IMR-90 (cell line): ENCODE measurements around the gene LYPD6B. TPM values are rescaled to one million over a fixed set of nuclear protein-coding genes. Genes with fewer than 3 reads are reported as not detected.

Experiments
- ATAC-seq: fragments of 200-7000 bp; cut with Tn5 transposase; 2 replicates; pipeline ENCODE4 v1.9.1; 2020; ENCODE audit warnings: low read depth, mild to moderate bottlenecking, moderate library complexity
- BruUV-seq: library from RNA; stranded (reverse); fragments of 400-500 nt; replicated peaks from 2 replicates; lab custom pipeline; 2021; lab: Mats Ljungman, UMichigan
- CTCF ChIA-PET: fragments of 300-600 bp; formaldehyde crosslinking; extraction: SDS; loops from one replicate; lab custom pipeline; 2021; ENCODE audit warnings: antibody characterized with exemption; lab: Yijun Ruan, JAX
- POLR2A ChIA-PET: fragments of 300-600 bp; sonication (Branson Sonifier 250); formaldehyde crosslinking; loops from one replicate; lab custom pipeline; 2022; ENCODE audit warnings: antibody characterized with exemption; ENCODE audit not compliant: unreplicated experiment; lab: Charles Lee
- DNase-seq: peaks from one replicate; pipeline ENCODE4 v3.0.0; 2013
- H2AFZ ChIP-seq: replicated peaks from 2 replicates; pipeline ENCODE3; 2013; ENCODE audit warnings: low read length, mild to moderate bottlenecking; ENCODE audit not compliant: poor library complexity
- H2AK5ac ChIP-seq: 2 replicates; pipeline ENCODE4 v1.6.1; 2013; ENCODE audit warnings: low read depth, low read length, inconsistent platforms
- H2AK9ac ChIP-seq: replicated peaks from 2 replicates; pipeline ENCODE3; 2013; ENCODE audit warnings: mild to moderate bottlenecking, low read depth, low read length, moderate library complexity; ENCODE audit not compliant: poor library complexity
- H2BK120ac ChIP-seq: 2 replicates; pipeline ENCODE4 v1.6.1; 2013; ENCODE audit warnings: low read depth, low read length, inconsistent platforms
- H2BK15ac ChIP-seq: 3 replicates; pipeline ENCODE4 v1.6.1; 2013; ENCODE audit warnings: low read depth, low read length, inconsistent platforms
- H2BK20ac ChIP-seq: 2 replicates; pipeline ENCODE4 v1.6.1; 2013; ENCODE audit warnings: low read depth, mild to moderate bottlenecking, inconsistent platforms, low read length, moderate library complexity
- H2BK5ac ChIP-seq: 2 replicates; pipeline ENCODE4 v1.6.1; 2013; ENCODE audit warnings: mild to moderate bottlenecking, low read depth, low read length, inconsistent platforms; ENCODE audit not compliant: poor library complexity, severe bottlenecking
- H3K14ac ChIP-seq: replicated peaks from 2 replicates; pipeline ENCODE4 v1.6.1; 2013; ENCODE audit warnings: low read depth, low read length, inconsistent platforms
- H3K18ac ChIP-seq: 2 replicates; pipeline ENCODE4 v1.6.1; 2013; ENCODE audit warnings: low read depth, low read length, control low read depth
- H3K23ac ChIP-seq: 2 replicates; pipeline ENCODE4 v1.6.1; 2013; ENCODE audit warnings: low read depth, low read length, inconsistent platforms
- H3K27ac ChIP-seq: 2 replicates; pipeline ENCODE4 v1.5.1; 2013; ENCODE audit warnings: mild to moderate bottlenecking, control low read depth, low read length; ENCODE audit not compliant: insufficient read depth
- H3K27me3 ChIP-seq: 2 replicates; pipeline ENCODE4 v1.6.1; 2013; ENCODE audit warnings: low read length; ENCODE audit not compliant: control insufficient read depth, insufficient read depth
- H3K36me3 ChIP-seq: 2 replicates; pipeline ENCODE4 v1.6.1; 2013; ENCODE audit warnings: low read length, mixed read lengths; ENCODE audit not compliant: control insufficient read depth, insufficient read depth
- H3K4ac ChIP-seq: 2 replicates; pipeline ENCODE4 v1.6.1; 2013; ENCODE audit warnings: low read depth, low read length, inconsistent platforms
- H3K4me1 ChIP-seq: 2 replicates; pipeline ENCODE4 v1.6.1; 2013; ENCODE audit warnings: low read length, mixed read lengths; ENCODE audit not compliant: control insufficient read depth, insufficient read depth
- H3K4me2 ChIP-seq: 2 replicates; pipeline ENCODE4 v1.6.1; 2013; ENCODE audit warnings: low read depth, mild to moderate bottlenecking, control low read depth, low read length, moderate library complexity
- H3K4me3 ChIP-seq: 2 replicates; pipeline ENCODE4 v1.5.1; 2013; ENCODE audit warnings: low read depth, mild to moderate bottlenecking, control low read depth, low read length, moderate library complexity; ENCODE audit not compliant: insufficient read depth
- H3K56ac ChIP-seq: 2 replicates; pipeline ENCODE4 v1.6.1; 2013; ENCODE audit warnings: low read length, inconsistent platforms; ENCODE audit not compliant: insufficient read depth; ENCODE audit errors: extremely low read depth
- H3K79me1 ChIP-seq, 2 experiments: 2 replicates each; pipeline ENCODE4 v1.6.1; 2013; ENCODE audit warnings: low read length in 2 of 2, inconsistent platforms in 1 of 2, low read depth in 1 of 2
- H3K9ac ChIP-seq: 2 replicates; pipeline ENCODE4 v1.6.1; 2013; ENCODE audit warnings: low read depth, low read length, control low read depth
- H3K9me1 ChIP-seq: 2 replicates; pipeline ENCODE4 v1.6.1; 2013; ENCODE audit warnings: low read length, inconsistent platforms; ENCODE audit not compliant: insufficient read depth
- H3K9me3 ChIP-seq: 2 replicates; pipeline ENCODE4 v1.6.1; 2013; ENCODE audit warnings: low read length; ENCODE audit not compliant: control insufficient read depth, insufficient read depth
- H4K20me1 ChIP-seq: 2 replicates; pipeline ENCODE4 v1.6.1; 2013; ENCODE audit warnings: low read length, inconsistent platforms; ENCODE audit not compliant: insufficient read depth
- H4K5ac ChIP-seq: 2 replicates; pipeline ENCODE4 v1.6.1; 2013; ENCODE audit warnings: mild to moderate bottlenecking, low read depth, low read length, control low read depth
- H4K8ac ChIP-seq, 2 experiments: 2 replicates each; pipeline ENCODE4 v1.6.1; 2013; ENCODE audit warnings: low read depth in 2 of 2, low read length in 2 of 2, control low read depth in 1 of 2, inconsistent platforms in 1 of 2
- H4K91ac ChIP-seq: 2 replicates; pipeline ENCODE4 v1.6.1; 2013; ENCODE audit warnings: low read depth, low read length, inconsistent platforms; ENCODE audit not compliant: insufficient read depth
- BHLHE40 ChIP-seq: fragments of 150-350 bp; IDR thresholded peaks from 2 replicates; pipeline ENCODE4 v1.6.1; 2016; ENCODE audit warnings: mild to moderate bottlenecking, low read depth, low read length
- CEBPB ChIP-seq: IDR thresholded peaks from 2 replicates; pipeline ENCODE4 v1.6.1; 2012; ENCODE audit warnings: low read depth, low read length, improper control_type of control experiment
- CHD1 ChIP-seq: IDR thresholded peaks from 2 replicates; pipeline ENCODE4 v1.6.1; 2012; ENCODE audit warnings: low read depth, low read length, improper control_type of control experiment
- FOS ChIP-seq: fragments of 150-350 bp; IDR thresholded peaks from 2 replicates; pipeline ENCODE4 v1.6.1; 2016; ENCODE audit warnings: low read depth, low read length
- MAFK ChIP-seq: IDR thresholded peaks from 2 replicates; pipeline ENCODE4 v1.6.1; 2012; ENCODE audit warnings: low read depth, low read length, improper control_type of control experiment
- MAZ ChIP-seq: IDR thresholded peaks from 2 replicates; pipeline ENCODE4 v1.6.1; 2012; ENCODE audit warnings: low read depth, mild to moderate bottlenecking, low read length, improper control_type of control experiment, moderate library complexity, borderline replicate concordance
- MXI1 ChIP-seq: IDR thresholded peaks from 2 replicates; pipeline ENCODE4 v1.6.1; 2012; ENCODE audit warnings: low read depth, mild to moderate bottlenecking, low read length, moderate library complexity, borderline replicate concordance
- NFE2L2 ChIP-seq: fragments of 150-350 bp; IDR thresholded peaks from 2 replicates; pipeline ENCODE4 v1.6.1; 2016; ENCODE audit warnings: low read depth, mild to moderate bottlenecking, low read length
- POLR2A ChIP-seq: IDR thresholded peaks from 2 replicates; pipeline ENCODE4 v1.6.1; 2012; ENCODE audit warnings: mild to moderate bottlenecking, low read depth, low read length
- RAD21 ChIP-seq: IDR thresholded peaks from 2 replicates; pipeline ENCODE4 v1.6.1; 2012; ENCODE audit warnings: low read length, improper control_type of control experiment
- RCOR1 ChIP-seq: IDR thresholded peaks from 2 replicates; pipeline ENCODE4 v1.6.1; 2012; ENCODE audit warnings: mild to moderate bottlenecking, low read length, improper control_type of control experiment; ENCODE audit not compliant: insufficient replicate concordance
- RFX5 ChIP-seq: IDR thresholded peaks from 2 replicates; pipeline ENCODE4 v1.8.0; 2012; ENCODE audit warnings: low read depth, mild to moderate bottlenecking, low read length, moderate library complexity
- SMC3 ChIP-seq: fragments of 150-350 bp; IDR thresholded peaks from 2 replicates; pipeline ENCODE4 v1.6.1; 2016; ENCODE audit warnings: low read depth, mild to moderate bottlenecking, antibody characterized with exemption, low read length, moderate library complexity
- WGBS, 2 experiments: methylation state at CpG; one replicate each; pipeline versions ENCODE4 v1.1.5 to v1.1.7; 2013; ENCODE audit warnings: missing lambda C conversion rate in 2 of 2; ENCODE audit not compliant: insufficient read length in 1 of 2; ENCODE audit errors: extremely low coverage in 2 of 2; 5-methylcytosine and 5-hydroxymethylcytosine counted together
- dilution Hi-C: fragments of 300-500 bp; cut with HindIII; formaldehyde crosslinking; loops from one replicate; pipeline ENCODE4 v1.14.3; 2018; ENCODE audit warnings: low sequenced_read_pairs; ENCODE audit not compliant: unreplicated experiment
- in situ Hi-C: fragments of 300-500 bp; cut with MboI; formaldehyde crosslinking; loops from 3 replicates; pipeline ENCODE4 v1.14.3; 2019; ENCODE audit warnings: low sequenced_read_pairs, inconsistent platforms, mixed read lengths
- intact Hi-C: fragments of 100-400 bp; cut with micrococcal nuclease; formaldehyde crosslinking; loops from 2 replicates; pipeline ENCODE4 v1.10.0; 2022
- polyA plus RNA-seq, 3 experiments: library from polyadenylated mRNA; depleted of rRNA; stranded (reverse); fragments of >200 nt; gene quantifications; 2 replicates each; pipeline ENCODE4 v1.2.3, GENCODE V29; 2012; ENCODE audit warnings: low replicate concordance in 1 of 3
- total RNA-seq: library from RNA; depleted of rRNA; stranded (reverse); fragments of >200 nt; gene quantifications from 2 replicates; pipeline ENCODE4 v1.2.3, GENCODE V29; 2012
- TF ChIP-seq, protein P1 (sequence below): conservative IDR thresholded peaks from 2 replicates; pipeline ENCODE4 v1.5.1; 2012; ENCODE audit warnings: mild to moderate bottlenecking, low read depth, low read length, improper control_type of control experiment
- TF ChIP-seq, protein P2 (sequence below): fragments of 150-350 bp; IDR thresholded peaks from 2 replicates; pipeline ENCODE4 v1.6.1; 2017; ENCODE audit warnings: mild to moderate bottlenecking, antibody characterized with exemption, low read length, low read depth
- TF ChIP-seq, protein P3 (sequence below): fragments of 150-350 bp; IDR thresholded peaks from 2 replicates; pipeline ENCODE4 v1.6.1; 2016; ENCODE audit warnings: low read depth, mild to moderate bottlenecking, low read length, moderate library complexity, borderline replicate concordance

The LYPD6B gene
- total and polyA plus RNA-seq, 2 of the 4 experiments (the other 2 are of a cell fraction), result 0.05 TPM; not detected in 1

DNA sequence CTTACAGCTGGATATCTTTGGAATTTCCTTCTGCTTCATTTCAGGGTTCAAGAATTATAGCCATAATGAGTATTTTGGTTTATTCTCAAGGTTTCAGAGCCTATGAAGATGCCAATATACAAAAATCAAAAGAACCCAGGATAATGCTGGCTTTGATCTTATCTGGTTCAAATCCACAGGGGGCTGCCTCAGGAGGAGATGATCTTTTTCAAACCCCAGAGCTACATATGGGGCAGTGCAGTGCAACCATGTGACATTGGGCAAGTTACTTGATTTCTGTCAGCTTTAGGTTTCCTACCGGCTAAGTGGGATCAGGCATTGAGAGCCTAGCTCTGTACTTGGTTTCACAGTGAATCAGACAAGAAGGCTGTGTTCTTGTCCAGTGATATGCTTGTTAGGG is 23.0 kb upstream of the LYPD6B start:
- H4K5ac ChIP-seq, result no peak overlapping the region
- H3K9me1 ChIP-seq, result no peaks in the 10 kb centered on the region
- no peak overlapping the region for H4K8ac ChIP-seq
- no peaks in the 10 kb centered on the region for H4K20me1 ChIP-seq
- dilution Hi-C loops (no loop called here), in situ Hi-C loops (loop anchor here (5.0 kb wide), 1 partner anchor 547 kb away; no protein-coding TSS in a partner anchor), intact Hi-C loops (no loop called here)
- no peak for DNase-seq
- H3K9ac ChIP-seq, result no peak overlapping the region
- no peak overlapping the region for H3K27ac ChIP-seq
- no peaks in the 10 kb centered on the region for H3K36me3 ChIP-seq
- no peak overlapping the region for H3K18ac ChIP-seq
- no peak overlapping the region for H2BK120ac ChIP-seq
- H3K23ac ChIP-seq, result no peak overlapping the region
- no peak overlapping the region for H2BK20ac ChIP-seq
- no peak overlapping the region for H3K4ac ChIP-seq
- H3K4me2 ChIP-seq, result no peak overlapping the region
- no peak overlapping the region for H2BK15ac ChIP-seq
- H3K4me1 ChIP-seq, result no peaks in the 10 kb centered on the region
- H4K91ac ChIP-seq, result no peak overlapping the region
- H3K9me3 ChIP-seq, result no peaks in the 10 kb centered on the region
- CTCF ChIA-PET, result interaction anchor here (0.6 to 5.3 kb wide), 2 partner anchors 11 to 546 kb away, joined by 6 to 49 read pairs; no protein-coding TSS in a partner anchor
- no peak overlapping the region for H2AK9ac ChIP-seq
- no peak for TF ChIP-seq MAFK
- TF ChIP-seq POLR2A, result no peak
- TF ChIP-seq, protein P1, sequence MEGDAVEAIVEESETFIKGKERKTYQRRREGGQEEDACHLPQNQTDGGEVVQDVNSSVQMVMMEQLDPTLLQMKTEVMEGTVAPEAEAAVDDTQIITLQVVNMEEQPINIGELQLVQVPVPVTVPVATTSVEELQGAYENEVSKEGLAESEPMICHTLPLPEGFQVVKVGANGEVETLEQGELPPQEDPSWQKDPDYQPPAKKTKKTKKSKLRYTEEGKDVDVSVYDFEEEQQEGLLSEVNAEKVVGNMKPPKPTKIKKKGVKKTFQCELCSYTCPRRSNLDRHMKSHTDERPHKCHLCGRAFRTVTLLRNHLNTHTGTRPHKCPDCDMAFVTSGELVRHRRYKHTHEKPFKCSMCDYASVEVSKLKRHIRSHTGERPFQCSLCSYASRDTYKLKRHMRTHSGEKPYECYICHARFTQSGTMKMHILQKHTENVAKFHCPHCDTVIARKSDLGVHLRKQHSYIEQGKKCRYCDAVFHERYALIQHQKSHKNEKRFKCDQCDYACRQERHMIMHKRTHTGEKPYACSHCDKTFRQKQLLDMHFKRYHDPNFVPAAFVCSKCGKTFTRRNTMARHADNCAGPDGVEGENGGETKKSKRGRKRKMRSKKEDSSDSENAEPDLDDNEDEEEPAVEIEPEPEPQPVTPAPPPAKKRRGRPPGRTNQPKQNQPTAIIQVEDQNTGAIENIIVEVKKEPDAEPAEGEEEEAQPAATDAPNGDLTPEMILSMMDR, result no peak
- TF ChIP-seq, protein P2, sequence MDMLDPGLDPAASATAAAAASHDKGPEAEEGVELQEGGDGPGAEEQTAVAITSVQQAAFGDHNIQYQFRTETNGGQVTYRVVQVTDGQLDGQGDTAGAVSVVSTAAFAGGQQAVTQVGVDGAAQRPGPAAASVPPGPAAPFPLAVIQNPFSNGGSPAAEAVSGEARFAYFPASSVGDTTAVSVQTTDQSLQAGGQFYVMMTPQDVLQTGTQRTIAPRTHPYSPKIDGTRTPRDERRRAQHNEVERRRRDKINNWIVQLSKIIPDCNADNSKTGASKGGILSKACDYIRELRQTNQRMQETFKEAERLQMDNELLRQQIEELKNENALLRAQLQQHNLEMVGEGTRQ, result no peak
- TF ChIP-seq NFE2L2, result no peak
- TF ChIP-seq, protein P3, sequence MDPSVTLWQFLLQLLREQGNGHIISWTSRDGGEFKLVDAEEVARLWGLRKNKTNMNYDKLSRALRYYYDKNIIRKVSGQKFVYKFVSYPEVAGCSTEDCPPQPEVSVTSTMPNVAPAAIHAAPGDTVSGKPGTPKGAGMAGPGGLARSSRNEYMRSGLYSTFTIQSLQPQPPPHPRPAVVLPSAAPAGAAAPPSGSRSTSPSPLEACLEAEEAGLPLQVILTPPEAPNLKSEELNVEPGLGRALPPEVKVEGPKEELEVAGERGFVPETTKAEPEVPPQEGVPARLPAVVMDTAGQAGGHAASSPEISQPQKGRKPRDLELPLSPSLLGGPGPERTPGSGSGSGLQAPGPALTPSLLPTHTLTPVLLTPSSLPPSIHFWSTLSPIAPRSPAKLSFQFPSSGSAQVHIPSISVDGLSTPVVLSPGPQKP, result no peak
- TF ChIP-seq RFX5, result no peak
- no peak for TF ChIP-seq CHD1
- no peak for TF ChIP-seq RCOR1
- TF ChIP-seq FOS, result no peak
- TF ChIP-seq SMC3, result no peak
- TF ChIP-seq RAD21, result no peak
- no peak for TF ChIP-seq BHLHE40
- TF ChIP-seq CEBPB, result no peak
- TF ChIP-seq MAZ, result no peak
- no peak for TF ChIP-seq MXI1
- POLR2A ChIA-PET, result no interaction called here
- no peak for ATAC-seq
- WGBS, 2 experiments, result 100% methylated on average over 1 of the region's 1 CpG; no CpG with 5 or more reads in 1 of the 2 experiments
- H3K4me3 ChIP-seq, result no peak overlapping the region
- no peak overlapping the region for H3K14ac ChIP-seq
- H2BK5ac ChIP-seq, result no peak overlapping the region
- no peaks in the 10 kb centered on the region; the same call in 1 of the 2 replicates for H3K27me3 ChIP-seq
- no peaks in the 10 kb centered on the region for H3K79me1 ChIP-seq
- no peak overlapping the region for H2AK5ac ChIP-seq
- BruUV-seq, result no TSS peak
- H3K56ac ChIP-seq, result no peak overlapping the region
- no peak overlapping the region for H2AFZ ChIP-seq
